ENCODE results near the gene PRUNE1. TPM values are rescaled to one million over a fixed set of nuclear protein-coding genes. Genes with fewer than 3 reads are reported as not detected.
A peak's percentile ranks its signal among the peaks of the same experiment; 100 is the strongest.

PRUNE1 gene
- polyA plus RNA-seq, 2 of the 4 experiments (the other 2 are of a cell fraction), result 11.9 to 27.5 TPM

- H3K4me3 ChIP-seq, result peak overlapping the region; percentile 1; the same call in 1 of the 3 replicates
- H3K27ac ChIP-seq, result peak overlapping the region; percentile 98 to 100
- FAIRE-seq (no peak), ATAC-seq (peak; percentile 9 to 36; a peak in 1 of 6 replicates), DNase-seq (ENCODE audit: low read depth in 1 of 2, low spot score in 1 of 2) (peak; percentile 62 to 63)
- ChIA-PET POLR2A (interaction anchor here (0.7 to 5.6 kb wide), 4 partner anchors 8 to 15 kb away, joined by 4 to 34 read pairs (median 8); partner anchors contain the start of genes C1orf56 and GABPB2), CTCF (interaction anchor here (0.8 to 7.8 kb wide), 6 partner anchors 11 to 103 kb away, joined by 3 to 86 read pairs (median 6); partner anchors contain the start of genes C1orf56, GABPB2 and LYSMD1)
- peak overlapping the region; percentile 98 for H3K4me2 ChIP-seq
- TF ChIP-seq CBX8 (IDR thresholded peaks at IDR 0.05) (no peak), RARB (CRISPR knock-in tag; IDR thresholded peaks at IDR 0.05) (no peak), EP300 (IDR thresholded peaks at IDR 0.05) (no peak)
- no peaks in the 10 kb centered on the region for H3K9me3 ChIP-seq
- WGBS (ENCODE audit: missing lambda C conversion rate), result 20% methylated on average over 3 of the region's 3 CpGs
- peaks cover 33% of the 10 kb centered on the region for H3K4me1 ChIP-seq
Observed at GRCh38 chr1:151062741-151063371, 54.6 kb downstream of the PRUNE1 start.

GRCh38 chr1:151065089-151065645, 56.9 kb downstream of the PRUNE1 start:
- POLR2A ChIA-PET, result no interaction called here
- H3K9me3 ChIP-seq, result no peaks in the 10 kb centered on the region
- H3K4me2 ChIP-seq, result 0 out of 3 replicates have a peak overlapping the region, but pooled peaks have one; percentile 13
- peaks cover 40% of the 10 kb centered on the region for H3K4me1 ChIP-seq
- no peak for DNase-seq (ENCODE audit: low read depth in 1 of 2, low spot score in 1 of 2)
- FAIRE-seq, result no peak
- H3K27ac ChIP-seq, result no peak overlapping the region
- CTCF ChIA-PET, result interaction anchor here (0.9 to 1.6 kb wide), 3 partner anchors 15 to 90 kb away, joined by 3 to 4 read pairs (median 4); no protein-coding TSS in a partner anchor
- TF ChIP-seq HMGXB4 (CRISPR knock-in tag; IDR thresholded peaks at IDR 0.05; ENCODE audit: borderline replicate concordance) (no peak), RFX5 (IDR thresholded peaks at IDR 0.05) (no peak), ZC3H11A (IDR thresholded peaks at IDR 0.05) (no peak), ZNF302 (CRISPR knock-in tag; IDR thresholded peaks at IDR 0.05) (no peak), POLR2AphosphoS2 (conservative IDR thresholded peaks at IDR 0.05; ENCODE audit: low read length) (no peak), ATOH8 (CRISPR knock-in tag; IDR thresholded peaks at IDR 0.05; ENCODE audit: low read depth) (no peak), NPAS2 (CRISPR knock-in tag; IDR thresholded peaks at IDR 0.05; ENCODE audit: borderline replicate concordance) (no peak), CBX8 (IDR thresholded peaks at IDR 0.05) (no peak), RCOR1 (IDR thresholded peaks at IDR 0.05; ENCODE audit: low read depth, low read length) (no peak), MAX (IDR thresholded peaks at IDR 0.05) (no peak), CBX2 (IDR thresholded peaks at IDR 0.05; ENCODE audit: borderline replicate concordance, low read depth) (no peak), PBX3 (IDR thresholded peaks at IDR 0.05) (no peak), SREBF2 (IDR thresholded peaks at IDR 0.05) (no peak), HES2 (IDR thresholded peaks at IDR 0.05) (no peak), USF2 (IDR thresholded peaks at IDR 0.05) (no peak), BHLHE40 (IDR thresholded peaks at IDR 0.05; ENCODE audit: low read depth, low read length) (no peak), E2F6 (IDR thresholded peaks at IDR 0.05; ENCODE audit: borderline replicate concordance, low read depth) (no peak), HEYL (CRISPR knock-in tag; IDR thresholded peaks at IDR 0.05) (no peak)
- no peak overlapping the region for H3K4me3 ChIP-seq
- ATAC-seq, result no peak
